Neural cell (in vitro differentiated cells): Measurements from ENCODE around the gene EOGT. TPM values are rescaled to one million over a fixed set of nuclear protein-coding genes. Genes with fewer than 3 reads are reported as not detected.

Source experiments
- H2AFZ ChIP-seq: fragments of 200-600, 300-800 bp; sonication (generic), shearing (Covaris generic); 2 replicates; pipeline ENCODE4 v1.6.0; 2014; ENCODE audit warnings: low read depth, mild to moderate bottlenecking, antibody characterized with exemption, low read length, moderate library complexity
- H3F3A ChIP-seq: fragments of 200-600 bp; shearing (Covaris generic); 2 replicates; pipeline ENCODE4 v1.6.1; 2016; ENCODE audit warnings: mild to moderate bottlenecking, moderate library complexity, mixed read lengths, antibody characterized with exemption, low read length; ENCODE audit not compliant: insufficient read depth, poor library complexity, severe bottlenecking
- H3K27ac ChIP-seq: fragments of 200-600, 300-800 bp; sonication (generic), shearing (Covaris generic); 2 replicates; pipeline ENCODE4 v1.5.1; 2014; ENCODE audit warnings: mild to moderate bottlenecking, low read length, moderate library complexity
- H3K27me3 ChIP-seq: fragments of 300-800, 200-600 bp; sonication (generic), shearing (Covaris generic); 2 replicates; pipeline ENCODE4 v1.6.0; 2014; ENCODE audit warnings: mild to moderate bottlenecking, low read depth, low read length, moderate library complexity; ENCODE audit not compliant: insufficient read depth
- H3K36me3 ChIP-seq: fragments of 300-800, 200-600 bp; sonication (generic), shearing (Covaris generic); 2 replicates; pipeline ENCODE4 v1.5.1; 2014; ENCODE audit warnings: mild to moderate bottlenecking, antibody characterized with exemption, low read length, moderate library complexity; ENCODE audit not compliant: insufficient read depth
- H3K4me2 ChIP-seq: fragments of 300-800, 200-600 bp; sonication (generic), shearing (Covaris generic); 2 replicates; pipeline ENCODE4 v1.6.0; 2014; ENCODE audit warnings: mild to moderate bottlenecking, low read length
- H3K4me3 ChIP-seq: fragments of 300-800, 200-600 bp; sonication (generic), shearing (Covaris generic); 2 replicates; pipeline ENCODE4 v1.5.1; 2014; ENCODE audit warnings: mild to moderate bottlenecking, low read length, moderate library complexity
- H3K79me2 ChIP-seq: fragments of 200-600 bp; shearing (Covaris generic); replicated peaks from 2 replicates; pipeline ENCODE4 v1.6.0; 2014; ENCODE audit warnings: mild to moderate bottlenecking, low read length, moderate library complexity; ENCODE audit not compliant: insufficient read depth
- H3K9ac ChIP-seq: fragments of 300-800, 200-600 bp; sonication (generic), shearing (Covaris generic); 2 replicates; pipeline ENCODE4 v1.6.1; 2016; ENCODE audit warnings: mild to moderate bottlenecking, low read length, mixed read lengths
- H3K9me2 ChIP-seq: fragments of 200-600 bp; shearing (Covaris generic); 2 replicates; pipeline ENCODE4 v1.6.1; 2016; ENCODE audit warnings: mild to moderate bottlenecking, low read length, mixed read lengths; ENCODE audit not compliant: insufficient read depth
- H3K9me3 ChIP-seq: fragments of 200-600, 300-800 bp; sonication (generic), shearing (Covaris generic); 2 replicates; pipeline ENCODE4 v1.6.1; 2016; ENCODE audit warnings: mild to moderate bottlenecking, mixed run types, low read length, moderate library complexity, mixed read lengths
- H4K20me1 ChIP-seq: fragments of 200-600 bp; shearing (Covaris generic); 2 replicates; pipeline ENCODE4 v1.6.1; 2016; ENCODE audit warnings: mild to moderate bottlenecking, mixed run types; ENCODE audit not compliant: insufficient read depth
- CTCF ChIP-seq: fragments of 450-650 bp; IDR thresholded peaks from 2 replicates; pipeline ENCODE4 v1.5.1; 2014; ENCODE audit warnings: antibody characterized with exemption, mild to moderate bottlenecking, moderate library complexity; ENCODE audit not compliant: poor library complexity, severe bottlenecking
- EP300 ChIP-seq: fragments of 450-650 bp; conservative IDR thresholded peaks from 2 replicates; pipeline ENCODE4 v1.6.1; 2014; ENCODE audit warnings: antibody characterized with exemption, mild to moderate bottlenecking, moderate library complexity; ENCODE audit not compliant: poor library complexity, severe bottlenecking
- EZH2 ChIP-seq: fragments of 200-600, 300-800 bp; shearing (Covaris generic), sonication (generic); IDR thresholded peaks from 2 replicates; pipeline ENCODE4 v1.6.1; 2014; ENCODE audit warnings: antibody characterized with exemption, low read length, borderline replicate concordance, mild to moderate bottlenecking; ENCODE audit not compliant: insufficient read depth, poor library complexity, severe bottlenecking
- MXI1 ChIP-seq: fragments of 450-650 bp; conservative IDR thresholded peaks from 2 replicates; pipeline ENCODE4 v1.6.1; 2014; ENCODE audit warnings: antibody characterized with exemption, mild to moderate bottlenecking; ENCODE audit not compliant: poor library complexity, severe bottlenecking
- POLR2AphosphoS5 ChIP-seq: IDR thresholded peaks from 2 replicates; pipeline ENCODE4 v1.6.1; 2012
- RAD21 ChIP-seq: fragments of 450-650 bp; conservative IDR thresholded peaks from 2 replicates; pipeline ENCODE4 v1.6.1; 2014; ENCODE audit warnings: antibody characterized with exemption, mild to moderate bottlenecking, moderate library complexity
- REST ChIP-seq: IDR thresholded peaks from 2 replicates; pipeline ENCODE4 v1.6.1; 2012; ENCODE audit warnings: borderline replicate concordance
- SMC3 ChIP-seq: fragments of 450-650 bp; conservative IDR thresholded peaks from 2 replicates; pipeline ENCODE4 v1.6.1; 2014; ENCODE audit warnings: antibody characterized with exemption, mild to moderate bottlenecking, moderate library complexity; ENCODE audit not compliant: poor library complexity
- TAF1 ChIP-seq: IDR thresholded peaks from 2 replicates; pipeline ENCODE4 v1.6.1; 2012; ENCODE audit warnings: low read depth
- polyA plus RNA-seq: library from polyadenylated mRNA; depleted of rRNA; stranded (reverse); fragments of >200 nt; gene quantifications from 2 replicates; pipeline ENCODE4 v1.2.3, GENCODE V29; 2014

EOGT gene
- polyA plus RNA-seq, 1 donor from 2014 or later, result 3.2 TPM

- Histone ChIP-seq H3K9me3 (no peaks in the 10 kb centered on the region), H3K4me2 (no peak overlapping the region), H3K9ac (no peak overlapping the region), H3K27ac (no peak overlapping the region), H3K27me3 (no peaks in the 10 kb centered on the region), H2AFZ (no peak overlapping the region), H3K36me3 (peaks cover 8% of the 10 kb centered on the region), H4K20me1 (no peaks in the 10 kb centered on the region), H3K79me2 (peaks cover 28% of the 10 kb centered on the region), H3K4me3 (peak overlapping the region; percentile 32), H3F3A (no peaks in the 10 kb centered on the region), H3K9me2 (no peaks in the 10 kb centered on the region)
- TF ChIP-seq EZH2 (no peak), POLR2AphosphoS5 (no peak), RAD21 (no peak), TAF1 (no peak), EP300 (no peak), SMC3 (no peak), MXI1 (no peak), REST (no peak), CTCF (no peak)
Measured at GRCh38 chr3:69048990-69049389, 35.5 kb upstream of the EOGT start.

- Histone ChIP-seq H3K27ac (no peak overlapping the region), H3F3A (no peaks in the 10 kb centered on the region), H3K79me2 (peaks cover 14% of the 10 kb centered on the region), H2AFZ (no peak overlapping the region), H3K4me3 (no peak overlapping the region), H3K9me3 (no peaks in the 10 kb centered on the region), H4K20me1 (no peaks in the 10 kb centered on the region), H3K36me3 (peaks cover 15% of the 10 kb centered on the region), H3K9ac (no peak overlapping the region), H3K9me2 (no peaks in the 10 kb centered on the region), H3K4me2 (no peak overlapping the region), H3K27me3 (no peaks in the 10 kb centered on the region)
- TF ChIP-seq EP300 (no peak), RAD21 (no peak), TAF1 (no peak), SMC3 (no peak), REST (no peak), CTCF (no peak), POLR2AphosphoS5 (no peak), MXI1 (no peak), EZH2 (no peak)
Measured at GRCh38 chr3:69044608-69045007, 31.1 kb upstream of the EOGT start.
